Keratinocyte (primary cell): ENCODE data around the gene MYO1H. TPM values are rescaled to one million over a fixed set of nuclear protein-coding genes. Genes with fewer than 3 reads are reported as not detected.

Experiments
- DNase-seq: peaks from one replicate; pipeline ENCODE4 v3.0.0-alpha.2; 2011; ENCODE audit warnings: low read depth, missing footprints, low spot score
- FAIRE-seq: peaks from 2 replicates; lab custom pipeline; 2011; peaks lifted over from hg19 to GRCh38; lab: Jason Lieb, UNC
- H2AFZ ChIP-seq: 2 replicates; pipeline ENCODE4 v1.6.0; 2012; ENCODE audit warnings: low read length, control low read depth, inconsistent platforms; ENCODE audit not compliant: control insufficient read depth
- H3K27ac ChIP-seq: 2 replicates; pipeline ENCODE4 v1.5.1; 2011; ENCODE audit warnings: low read length; ENCODE audit not compliant: control insufficient read depth, insufficient read depth
- H3K27me3 ChIP-seq: 3 replicates; pipeline ENCODE4 v1.6.0; 2011; ENCODE audit warnings: low read length; ENCODE audit not compliant: control insufficient read depth, insufficient read depth; ENCODE audit errors: extremely low read depth
- H3K36me3 ChIP-seq, 2 experiments: 2 replicates in 1 of 2; 3 replicates in 1 of 2; pipeline ENCODE4 v1.5.1; 2011; ENCODE audit warnings: low read length in 2 of 2, mild to moderate bottlenecking in 1 of 2; ENCODE audit not compliant: control insufficient read depth in 2 of 2, insufficient read depth in 2 of 2; ENCODE audit errors: extremely low read depth in 1 of 2
- H3K4me1 ChIP-seq: 3 replicates; pipeline ENCODE4 v1.5.1; 2011; ENCODE audit warnings: low read length; ENCODE audit not compliant: control insufficient read depth, insufficient read depth; ENCODE audit errors: extremely low read depth
- H3K4me2 ChIP-seq: 3 replicates; pipeline ENCODE4 v1.6.0; 2011; ENCODE audit warnings: low read depth, low read length; ENCODE audit not compliant: control insufficient read depth, insufficient read depth; ENCODE audit errors: extremely low read depth
- H3K4me3 ChIP-seq, 3 experiments: fragments of 200-600 bp in 1 of 3; sonication (generic) in 1 of 3; 2 replicates in 2 of 3; 3 replicates in 1 of 3; pipeline ENCODE4 v1.5.1; 2011 to 2016; ENCODE audit warnings: low read length in 3 of 3, mild to moderate bottlenecking in 3 of 3, control low read depth in 2 of 3, inconsistent platforms in 1 of 3, low read depth in 1 of 3, mixed read lengths in 1 of 3, mixed run types in 1 of 3, moderate library complexity in 1 of 3; ENCODE audit not compliant: control insufficient read depth in 2 of 3, insufficient read depth in 2 of 3; ENCODE audit errors: extremely low read depth in 1 of 3
- H3K79me2 ChIP-seq: 2 replicates; pipeline ENCODE4 v1.6.0; 2012; ENCODE audit warnings: low read length; ENCODE audit not compliant: control insufficient read depth, insufficient read depth
- H3K9ac ChIP-seq: 3 replicates; pipeline ENCODE4 v1.6.0; 2011; ENCODE audit warnings: low read length; ENCODE audit not compliant: control insufficient read depth, insufficient read depth; ENCODE audit errors: extremely low read depth
- H3K9me1 ChIP-seq: 3 replicates; pipeline ENCODE4 v1.6.0; 2011; ENCODE audit warnings: low read length; ENCODE audit not compliant: control insufficient read depth, insufficient read depth; ENCODE audit errors: extremely low read depth
- H3K9me3 ChIP-seq: 2 replicates; pipeline ENCODE4 v1.5.1; 2012; ENCODE audit warnings: low read depth, low read length; ENCODE audit not compliant: control insufficient read depth
- H4K20me1 ChIP-seq: 3 replicates; pipeline ENCODE4 v1.6.0; 2011; ENCODE audit warnings: low read length; ENCODE audit not compliant: control insufficient read depth, insufficient read depth; ENCODE audit errors: extremely low read depth
- CTCF ChIP-seq, 3 experiments: IDR thresholded peaks in 1 of 3; conservative IDR thresholded peaks in 1 of 3; optimal IDR thresholded peaks in 1 of 3; 2 replicates in 2 of 3; 3 replicates in 1 of 3; pipeline versions ENCODE3 to v1.5.1; 2011; ENCODE audit warnings: low read length in 3 of 3, mild to moderate bottlenecking in 3 of 3, moderate library complexity in 2 of 3, control low read depth in 1 of 3, inconsistent platforms in 1 of 3; ENCODE audit not compliant: insufficient read depth in 2 of 3; ENCODE audit errors: extremely low read depth in 1 of 3
- EZH2 ChIP-seq: IDR thresholded peaks from one replicate; pipeline ENCODE4 v1.6.1; 2012; ENCODE audit warnings: inconsistent platforms, mild to moderate bottlenecking, low read length, moderate library complexity
- dilution Hi-C: fragments of 300-500 bp; cut with MboI; formaldehyde crosslinking; loops from one replicate; pipeline ENCODE4 v1.7.0; 2020; ENCODE audit warnings: low sequenced_read_pairs; ENCODE audit not compliant: extremely low pct_ligation_motif_present
- polyA minus RNA-seq, 3 experiments: library from RNA; depleted of rRNA, polyadenylated mRNA; stranded (reverse); fragments of >200 nt; gene quantifications; 1 replicate in 1 of 3; 2 replicates in 1 of 3; 3 replicates in 1 of 3; pipeline ENCODE4 v1.2.3, GENCODE V29; 2011
- polyA plus RNA-seq, 5 experiments: library from polyadenylated mRNA; depleted of rRNA in 3 of 5; stranded (reverse) in 3 of 5; stranded (forward) in 1 of 5; unstranded in 1 of 5; fragments of >200 nt; gene quantifications; 1 replicate in 1 of 5; 2 replicates in 3 of 5; 3 replicates in 1 of 5; pipeline versions ENCODE4 v1.2.1 to v1.2.3, GENCODE V29; 2011 to 2012; ENCODE audit warnings: missing spikeins in 2 of 5, low read depth in 1 of 5, low replicate concordance in 1 of 5

MYO1H gene
- 0.03 TPM in 1 of 3 replicates, not detected in the others for polyA plus RNA-seq
- 0.19 TPM for polyA plus RNA-seq (2011; ENCODE audit: low read depth)
- not detected in 2 replicates for polyA plus RNA-seq (2011; cell fraction: cytosol; rRNA removed)
- 0.03 TPM in 1 of 2 replicates, not detected in the other for polyA plus RNA-seq (2011; cell fraction: nucleus; rRNA removed)
- 0.08 and 0.25 TPM in 2 replicates for polyA plus RNA-seq (2012; ENCODE audit: low replicate concordance)
- polyA minus RNA-seq, result not detected in 3 replicates
- not detected for polyA minus RNA-seq (2011; cell fraction: cytosol; rRNA and poly(A)+ RNA removed)
- not detected in 2 replicates for polyA minus RNA-seq (2011; cell fraction: nucleus; rRNA and poly(A)+ RNA removed)

- Histone ChIP-seq H3K36me3 (no peaks in the 10 kb centered on the region), H3K9ac (no peak within 1 kb of the TSS), H3K27ac (no peak within 1 kb of the TSS), H4K20me1 (no peaks in the 10 kb centered on the region), H3K4me2 (no peak within 1 kb of the TSS), H3K27me3 (no peaks in the 10 kb centered on the region), H3K4me1 (no peaks in the 10 kb centered on the region), H3K9me3 (no peaks in the 10 kb centered on the region), H3K79me2 (no peaks in the 10 kb centered on the region), H3K4me3 (no peak within 1 kb of the TSS), H2AFZ (no peak within 1 kb of the TSS), H3K9me1 (no peaks in the 10 kb centered on the region)
- dilution Hi-C loops, result no loop called here
- FAIRE-seq (no peak), DNase-seq (no peak)
- TF ChIP-seq CTCF (optimal IDR thresholded peaks at IDR 0.05 in 1 of 3, IDR thresholded peaks at IDR 0.05 in 1 of 3, conservative IDR thresholded peaks at IDR 0.05 in 1 of 3; ENCODE audit: extremely low read depth in 1 of 3, insufficient read depth in 2 of 3, low read length in 3 of 3) (no peak), EZH2 (no peak)
Observed at GRCh38 chr12:109347589-109347988, at the start of gene MYO1H. MYO1H (plus strand) TSS chr12:109347900; CDS start chr12:109347961, 61 bp downstream.

GRCh38 chr12:109299849-109300248, 47.9 kb upstream of the MYO1H start:
- FAIRE-seq, result no peak
- Histone ChIP-seq H3K9me3 (no peaks in the 10 kb centered on the region), H3K27ac (no peak overlapping the region), H2AFZ (no peak overlapping the region), H3K4me2 (no peak overlapping the region), H3K4me1 (peaks cover 6% of the 10 kb centered on the region), H3K9me1 (peaks cover 3% of the 10 kb centered on the region), H3K79me2 (no peaks in the 10 kb centered on the region), H3K9ac (no peak overlapping the region), H3K36me3 (no peaks in the 10 kb centered on the region), H4K20me1 (no peaks in the 10 kb centered on the region), H3K4me3 (no peak overlapping the region), H3K27me3 (no peaks in the 10 kb centered on the region)
- no peak for DNase-seq
- dilution Hi-C loops, result no loop called here
- TF ChIP-seq EZH2, result no peak
- TF ChIP-seq CTCF (optimal IDR thresholded peaks at IDR 0.05 in 1 of 3, IDR thresholded peaks at IDR 0.05 in 1 of 3, conservative IDR thresholded peaks at IDR 0.05 in 1 of 3; ENCODE audit: extremely low read depth in 1 of 3, insufficient read depth in 2 of 3, low read length in 3 of 3), result no peak
